ENCODE data around the gene GRIK5.

DNA sequence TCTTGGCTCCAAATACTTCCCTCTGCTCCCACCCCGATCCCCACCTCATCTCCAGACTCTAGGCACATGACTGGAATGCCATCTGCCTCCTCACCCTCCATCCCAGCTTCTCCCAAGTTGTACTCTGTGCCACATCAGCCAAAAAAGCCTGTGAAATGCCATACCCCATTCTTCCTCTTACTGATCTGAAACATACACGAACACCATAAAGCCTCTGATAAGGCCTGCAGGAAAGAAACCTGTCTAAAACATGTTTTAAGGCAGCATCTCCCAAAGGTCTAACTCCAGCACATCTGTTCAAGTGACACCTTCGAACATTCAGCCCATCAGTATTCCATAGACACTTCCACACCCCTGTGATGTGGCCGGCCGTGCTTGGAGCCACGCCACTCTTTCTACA is 5.6 kb downstream of the GRIK5 start:
- TF ChIP-seq POLR2A (IDR thresholded peaks at IDR 0.05; ENCODE audit: control extremely low read depth in 1 of 2, low read depth in 2 of 2, low read length in 2 of 2): no peak
- no peak for TF ChIP-seq CEBPB (IDR thresholded peaks at IDR 0.05; ENCODE audit: low read depth, low read length)
- TF ChIP-seq, protein P1, sequence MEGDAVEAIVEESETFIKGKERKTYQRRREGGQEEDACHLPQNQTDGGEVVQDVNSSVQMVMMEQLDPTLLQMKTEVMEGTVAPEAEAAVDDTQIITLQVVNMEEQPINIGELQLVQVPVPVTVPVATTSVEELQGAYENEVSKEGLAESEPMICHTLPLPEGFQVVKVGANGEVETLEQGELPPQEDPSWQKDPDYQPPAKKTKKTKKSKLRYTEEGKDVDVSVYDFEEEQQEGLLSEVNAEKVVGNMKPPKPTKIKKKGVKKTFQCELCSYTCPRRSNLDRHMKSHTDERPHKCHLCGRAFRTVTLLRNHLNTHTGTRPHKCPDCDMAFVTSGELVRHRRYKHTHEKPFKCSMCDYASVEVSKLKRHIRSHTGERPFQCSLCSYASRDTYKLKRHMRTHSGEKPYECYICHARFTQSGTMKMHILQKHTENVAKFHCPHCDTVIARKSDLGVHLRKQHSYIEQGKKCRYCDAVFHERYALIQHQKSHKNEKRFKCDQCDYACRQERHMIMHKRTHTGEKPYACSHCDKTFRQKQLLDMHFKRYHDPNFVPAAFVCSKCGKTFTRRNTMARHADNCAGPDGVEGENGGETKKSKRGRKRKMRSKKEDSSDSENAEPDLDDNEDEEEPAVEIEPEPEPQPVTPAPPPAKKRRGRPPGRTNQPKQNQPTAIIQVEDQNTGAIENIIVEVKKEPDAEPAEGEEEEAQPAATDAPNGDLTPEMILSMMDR (IDR thresholded peaks at IDR 0.05; ENCODE audit: control extremely low read depth in 1 of 3, insufficient read depth in 1 of 3, low read depth in 1 of 3, low read length in 3 of 3): no peak
- TF ChIP-seq POLR2AphosphoS5 (IDR thresholded peaks at IDR 0.05; ENCODE audit: low read depth, low read length): no peak
- no peak for TF ChIP-seq GTF2F1 (IDR thresholded peaks at IDR 0.05; ENCODE audit: borderline replicate concordance, low read depth, low read length)
